Keratinocyte (primary cell): ENCODE data around the gene PLXNB1. TPM values are rescaled to one million over a fixed set of nuclear protein-coding genes. Genes with fewer than 3 reads are reported as not detected.
A peak's percentile ranks its signal among the peaks of the same experiment; 100 is the strongest.

Source experiments
- DNase-seq: peaks from one replicate; pipeline ENCODE4 v3.0.0-alpha.2; 2011; ENCODE audit warnings: low read depth, missing footprints, low spot score
- FAIRE-seq: peaks from 2 replicates; lab custom pipeline; 2011; peaks lifted over from hg19 to GRCh38; lab: Jason Lieb, UNC
- H2AFZ ChIP-seq: 2 replicates; pipeline ENCODE4 v1.6.0; 2012; ENCODE audit warnings: low read length, control low read depth, inconsistent platforms; ENCODE audit not compliant: control insufficient read depth
- H3K27ac ChIP-seq: 2 replicates; pipeline ENCODE4 v1.5.1; 2011; ENCODE audit warnings: low read length; ENCODE audit not compliant: control insufficient read depth, insufficient read depth
- H3K27me3 ChIP-seq: 3 replicates; pipeline ENCODE4 v1.6.0; 2011; ENCODE audit warnings: low read length; ENCODE audit not compliant: control insufficient read depth, insufficient read depth; ENCODE audit errors: extremely low read depth
- H3K36me3 ChIP-seq, 2 experiments: 2 replicates in 1 of 2; 3 replicates in 1 of 2; pipeline ENCODE4 v1.5.1; 2011; ENCODE audit warnings: low read length in 2 of 2, mild to moderate bottlenecking in 1 of 2; ENCODE audit not compliant: control insufficient read depth in 2 of 2, insufficient read depth in 2 of 2; ENCODE audit errors: extremely low read depth in 1 of 2
- H3K4me1 ChIP-seq: 3 replicates; pipeline ENCODE4 v1.5.1; 2011; ENCODE audit warnings: low read length; ENCODE audit not compliant: control insufficient read depth, insufficient read depth; ENCODE audit errors: extremely low read depth
- H3K4me2 ChIP-seq: 3 replicates; pipeline ENCODE4 v1.6.0; 2011; ENCODE audit warnings: low read depth, low read length; ENCODE audit not compliant: control insufficient read depth, insufficient read depth; ENCODE audit errors: extremely low read depth
- H3K4me3 ChIP-seq, 3 experiments: fragments of 200-600 bp in 1 of 3; sonication (generic) in 1 of 3; 2 replicates in 2 of 3; 3 replicates in 1 of 3; pipeline ENCODE4 v1.5.1; 2011 to 2016; ENCODE audit warnings: low read length in 3 of 3, mild to moderate bottlenecking in 3 of 3, control low read depth in 2 of 3, inconsistent platforms in 1 of 3, low read depth in 1 of 3, mixed read lengths in 1 of 3, mixed run types in 1 of 3, moderate library complexity in 1 of 3; ENCODE audit not compliant: control insufficient read depth in 2 of 3, insufficient read depth in 2 of 3; ENCODE audit errors: extremely low read depth in 1 of 3
- H3K79me2 ChIP-seq: 2 replicates; pipeline ENCODE4 v1.6.0; 2012; ENCODE audit warnings: low read length; ENCODE audit not compliant: control insufficient read depth, insufficient read depth
- H3K9ac ChIP-seq: 3 replicates; pipeline ENCODE4 v1.6.0; 2011; ENCODE audit warnings: low read length; ENCODE audit not compliant: control insufficient read depth, insufficient read depth; ENCODE audit errors: extremely low read depth
- H3K9me1 ChIP-seq: 3 replicates; pipeline ENCODE4 v1.6.0; 2011; ENCODE audit warnings: low read length; ENCODE audit not compliant: control insufficient read depth, insufficient read depth; ENCODE audit errors: extremely low read depth
- H3K9me3 ChIP-seq: 2 replicates; pipeline ENCODE4 v1.5.1; 2012; ENCODE audit warnings: low read depth, low read length; ENCODE audit not compliant: control insufficient read depth
- H4K20me1 ChIP-seq: 3 replicates; pipeline ENCODE4 v1.6.0; 2011; ENCODE audit warnings: low read length; ENCODE audit not compliant: control insufficient read depth, insufficient read depth; ENCODE audit errors: extremely low read depth
- CTCF ChIP-seq, 3 experiments: IDR thresholded peaks in 1 of 3; conservative IDR thresholded peaks in 1 of 3; optimal IDR thresholded peaks in 1 of 3; 2 replicates in 2 of 3; 3 replicates in 1 of 3; pipeline versions ENCODE3 to v1.5.1; 2011; ENCODE audit warnings: low read length in 3 of 3, mild to moderate bottlenecking in 3 of 3, moderate library complexity in 2 of 3, control low read depth in 1 of 3, inconsistent platforms in 1 of 3; ENCODE audit not compliant: insufficient read depth in 2 of 3; ENCODE audit errors: extremely low read depth in 1 of 3
- EZH2 ChIP-seq: IDR thresholded peaks from one replicate; pipeline ENCODE4 v1.6.1; 2012; ENCODE audit warnings: inconsistent platforms, mild to moderate bottlenecking, low read length, moderate library complexity
- dilution Hi-C: fragments of 300-500 bp; cut with MboI; formaldehyde crosslinking; loops from one replicate; pipeline ENCODE4 v1.7.0; 2020; ENCODE audit warnings: low sequenced_read_pairs; ENCODE audit not compliant: extremely low pct_ligation_motif_present
- polyA minus RNA-seq, 3 experiments: library from RNA; depleted of rRNA, polyadenylated mRNA; stranded (reverse); fragments of >200 nt; gene quantifications; 1 replicate in 1 of 3; 2 replicates in 1 of 3; 3 replicates in 1 of 3; pipeline ENCODE4 v1.2.3, GENCODE V29; 2011
- polyA plus RNA-seq, 5 experiments: library from polyadenylated mRNA; depleted of rRNA in 3 of 5; stranded (reverse) in 3 of 5; stranded (forward) in 1 of 5; unstranded in 1 of 5; fragments of >200 nt; gene quantifications; 1 replicate in 1 of 5; 2 replicates in 3 of 5; 3 replicates in 1 of 5; pipeline versions ENCODE4 v1.2.1 to v1.2.3, GENCODE V29; 2011 to 2012; ENCODE audit warnings: missing spikeins in 2 of 5, low read depth in 1 of 5, low replicate concordance in 1 of 5

The PLXNB1 gene
- polyA plus RNA-seq: 67.5 to 124 TPM (median 83.0 TPM) in 3 replicates
- 78.3 TPM for polyA plus RNA-seq (2011; ENCODE audit: low read depth)
- 15.3 and 27.8 TPM in 2 replicates for polyA plus RNA-seq (2011; cell fraction: cytosol; rRNA removed)
- 412 and 505 TPM in 2 replicates for polyA plus RNA-seq (2011; cell fraction: nucleus; rRNA removed)
- polyA plus RNA-seq (2012; ENCODE audit: low replicate concordance): 67.7 and 78.5 TPM in 2 replicates
- polyA minus RNA-seq: 149 to 232 TPM (median 170 TPM) in 3 replicates
- 90.0 TPM for polyA minus RNA-seq (2011; cell fraction: cytosol; rRNA and poly(A)+ RNA removed)
- polyA minus RNA-seq (2011; cell fraction: nucleus; rRNA and poly(A)+ RNA removed): 318 and 338 TPM in 2 replicates

- peaks cover 82% of the 10 kb centered on the region for H3K4me1 ChIP-seq
- peaks cover 4 to 29% of the 10 kb centered on the region in 2 experiments for H3K36me3 ChIP-seq
- peak within 1 kb of the TSS; percentile 83 for H3K27ac ChIP-seq
- FAIRE-seq (peak; percentile 84), DNase-seq (peak; percentile 80)
- TF ChIP-seq EZH2: no peak
- TF ChIP-seq CTCF (optimal IDR thresholded peaks at IDR 0.05 in 1 of 3, IDR thresholded peaks at IDR 0.05 in 1 of 3, conservative IDR thresholded peaks at IDR 0.05 in 1 of 3; ENCODE audit: extremely low read depth in 1 of 3, insufficient read depth in 2 of 3, low read length in 3 of 3): no peak
- dilution Hi-C loops: loop anchor here (25.0 kb wide), 1 partner anchor 168 kb away; no protein-coding TSS in a partner anchor
- no peaks in the 10 kb centered on the region for H3K27me3 ChIP-seq
- peaks cover 43% of the 10 kb centered on the region for H3K79me2 ChIP-seq
- H3K4me2 ChIP-seq: peak within 1 kb of the TSS; percentile 99
- peak within 1 kb of the TSS; percentile 63 to 67 (median 66) for H3K4me3 ChIP-seq
- H3K9me3 ChIP-seq: no peaks in the 10 kb centered on the region
- H2AFZ ChIP-seq: peak within 1 kb of the TSS; percentile 34
- H4K20me1 ChIP-seq: peaks cover 11% of the 10 kb centered on the region
- peak within 1 kb of the TSS; percentile 79 for H3K9ac ChIP-seq
- H3K9me1 ChIP-seq: no peaks in the 10 kb centered on the region
Observed at GRCh38 chr3:48429960-48430707, at the start of gene PLXNB1. Gene PLXNB1, minus strand, starts transcription at chr3:48430086. Its CDS starts 5,475 bp downstream, at chr3:48424611.

- H3K9me3 ChIP-seq: no peaks in the 10 kb centered on the region
- no peak for FAIRE-seq
- no peak overlapping the region for H3K4me3 ChIP-seq
- no peak overlapping the region for H3K4me2 ChIP-seq
- H2AFZ ChIP-seq: no peak overlapping the region
- H4K20me1 ChIP-seq: no peaks in the 10 kb centered on the region
- no peak overlapping the region for H3K9ac ChIP-seq
- H3K79me2 ChIP-seq: no peaks in the 10 kb centered on the region
- TF ChIP-seq CTCF (optimal IDR thresholded peaks at IDR 0.05 in 1 of 3, IDR thresholded peaks at IDR 0.05 in 1 of 3, conservative IDR thresholded peaks at IDR 0.05 in 1 of 3; ENCODE audit: extremely low read depth in 1 of 3, insufficient read depth in 2 of 3, low read length in 3 of 3): no peak
- no peak for TF ChIP-seq EZH2
- H3K27ac ChIP-seq: no peak overlapping the region
- peaks cover 6% of the 10 kb centered on the region for H3K4me1 ChIP-seq
- DNase-seq: no peak
- peaks cover 0 to 3% of the 10 kb centered on the region in 2 experiments for H3K36me3 ChIP-seq
- dilution Hi-C loops: no loop called here
- H3K9me1 ChIP-seq: no peaks in the 10 kb centered on the region
- H3K27me3 ChIP-seq: no peaks in the 10 kb centered on the region
Observed at GRCh38 chr3:48478626-48479555, 49.0 kb upstream of the PLXNB1 start.
